LNCAP (cell line): ENCODE data around the gene CCDC92B.

Experiments used
- TF ChIP-seq, protein P1 (sequence below): fragments of 450-650 bp; IDR thresholded peaks from 2 replicates; pipeline ENCODE4 v1.5.1; 2017; ENCODE audit warnings: mild to moderate bottlenecking

CCDC92B gene

DNA sequence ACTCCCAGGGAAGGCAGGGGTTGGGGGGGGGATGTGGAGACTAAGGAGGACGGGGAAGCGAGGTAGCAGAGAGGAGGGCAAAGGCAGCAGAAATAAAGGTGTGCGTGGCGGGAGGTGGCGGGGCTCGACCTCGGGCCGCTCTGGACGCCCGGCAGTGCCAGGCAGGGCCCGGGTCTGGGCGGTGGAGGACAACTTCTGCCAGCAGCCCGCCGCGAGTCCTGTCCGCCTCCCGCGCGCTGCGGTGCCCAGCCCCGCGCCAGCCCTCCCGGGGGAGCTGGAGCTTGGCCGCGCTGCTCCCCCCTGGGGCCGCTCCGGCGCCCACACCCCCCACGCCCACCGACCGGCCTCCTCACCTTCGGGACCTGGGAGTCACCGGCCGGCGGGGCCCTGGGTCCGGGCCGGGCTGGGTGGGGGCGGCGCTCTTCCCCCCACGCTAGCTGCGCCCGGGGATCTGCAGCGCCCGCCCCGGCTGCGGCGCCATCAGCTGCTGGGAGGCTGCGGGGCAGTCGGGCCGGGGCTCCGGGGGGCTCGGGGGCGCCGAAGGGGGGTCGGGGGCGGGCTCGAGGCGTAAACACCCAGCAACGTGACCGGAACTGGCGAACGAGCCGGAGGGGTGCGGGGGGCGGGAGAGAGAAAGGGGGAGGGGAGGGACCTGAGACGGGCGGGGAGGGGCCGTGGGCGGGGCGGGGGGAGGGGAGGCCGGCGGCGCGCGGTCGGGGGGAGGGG, at the start of gene CCDC92B:
CCDC92B (minus strand) TSS at position 595 of the 726 bp plus-strand sequence. CDS start 14,507 bp downstream, outside the sequence.
- TF ChIP-seq, protein P1, sequence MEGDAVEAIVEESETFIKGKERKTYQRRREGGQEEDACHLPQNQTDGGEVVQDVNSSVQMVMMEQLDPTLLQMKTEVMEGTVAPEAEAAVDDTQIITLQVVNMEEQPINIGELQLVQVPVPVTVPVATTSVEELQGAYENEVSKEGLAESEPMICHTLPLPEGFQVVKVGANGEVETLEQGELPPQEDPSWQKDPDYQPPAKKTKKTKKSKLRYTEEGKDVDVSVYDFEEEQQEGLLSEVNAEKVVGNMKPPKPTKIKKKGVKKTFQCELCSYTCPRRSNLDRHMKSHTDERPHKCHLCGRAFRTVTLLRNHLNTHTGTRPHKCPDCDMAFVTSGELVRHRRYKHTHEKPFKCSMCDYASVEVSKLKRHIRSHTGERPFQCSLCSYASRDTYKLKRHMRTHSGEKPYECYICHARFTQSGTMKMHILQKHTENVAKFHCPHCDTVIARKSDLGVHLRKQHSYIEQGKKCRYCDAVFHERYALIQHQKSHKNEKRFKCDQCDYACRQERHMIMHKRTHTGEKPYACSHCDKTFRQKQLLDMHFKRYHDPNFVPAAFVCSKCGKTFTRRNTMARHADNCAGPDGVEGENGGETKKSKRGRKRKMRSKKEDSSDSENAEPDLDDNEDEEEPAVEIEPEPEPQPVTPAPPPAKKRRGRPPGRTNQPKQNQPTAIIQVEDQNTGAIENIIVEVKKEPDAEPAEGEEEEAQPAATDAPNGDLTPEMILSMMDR, result no peak

DNA sequence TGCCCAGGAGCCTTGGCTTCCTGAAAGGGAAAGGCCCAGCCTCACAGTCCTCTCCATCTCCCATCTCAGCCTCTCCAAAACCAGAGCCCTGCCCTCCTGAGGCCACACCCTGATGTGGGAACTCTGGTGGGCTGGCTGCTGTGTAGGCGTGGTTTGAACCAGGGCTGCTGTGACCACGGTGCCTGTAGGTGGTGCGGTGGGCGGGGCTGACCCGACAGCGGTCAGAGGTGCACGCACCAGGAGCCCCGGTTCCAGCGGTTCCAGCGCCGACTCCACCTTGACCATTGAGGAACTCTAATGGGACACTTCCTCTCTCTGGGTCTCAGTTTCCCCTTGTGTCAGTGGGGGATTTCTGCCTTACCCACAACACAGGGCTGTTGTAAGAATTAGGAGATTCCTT, 49.2 kb upstream of the CCDC92B start:
- TF ChIP-seq, protein P1, result no peak

DNA sequence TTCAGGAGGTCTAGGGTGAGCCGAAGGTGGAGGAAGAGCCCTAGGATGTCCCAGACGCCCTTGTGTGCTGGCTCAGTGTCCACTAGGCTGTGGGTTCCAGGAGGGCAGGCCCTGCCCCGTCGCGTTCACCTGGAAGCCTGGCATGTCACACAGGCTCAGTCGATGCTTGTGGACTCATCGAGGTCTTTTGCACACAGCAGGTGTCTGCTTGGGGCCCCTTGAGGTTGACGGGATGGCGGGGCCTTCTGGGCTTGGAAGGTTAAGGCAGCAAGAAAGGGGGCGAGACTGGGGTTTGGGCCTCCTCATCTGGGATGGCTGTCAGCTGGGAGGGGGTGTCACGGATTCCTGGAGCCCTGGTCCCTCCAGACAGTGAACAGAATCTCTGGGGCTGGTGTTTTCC, 48.7 kb upstream of the CCDC92B start:
- TF ChIP-seq, protein P1, result no peak

DNA sequence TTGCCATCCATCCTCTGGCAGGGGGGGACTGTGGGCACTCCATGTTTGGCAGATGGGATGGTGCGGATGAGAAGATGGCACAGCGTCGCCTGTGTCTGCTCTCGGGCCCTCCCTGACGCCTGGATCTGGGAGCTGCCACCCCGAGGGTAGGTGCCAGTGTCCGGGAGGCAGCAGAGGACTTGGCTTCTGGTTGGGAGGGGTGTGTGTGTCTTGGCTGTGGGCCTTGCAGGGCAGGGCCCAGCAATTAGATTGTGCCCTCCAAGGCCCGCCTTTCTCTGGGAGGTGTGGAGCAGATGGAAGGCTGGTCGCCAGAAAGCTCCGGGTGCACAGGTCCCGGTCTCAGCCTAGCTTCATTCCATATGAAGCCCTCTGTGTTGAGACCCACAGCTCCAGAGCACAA, 48.2 kb upstream of the CCDC92B start:
- TF ChIP-seq, protein P1, result no peak

DNA sequence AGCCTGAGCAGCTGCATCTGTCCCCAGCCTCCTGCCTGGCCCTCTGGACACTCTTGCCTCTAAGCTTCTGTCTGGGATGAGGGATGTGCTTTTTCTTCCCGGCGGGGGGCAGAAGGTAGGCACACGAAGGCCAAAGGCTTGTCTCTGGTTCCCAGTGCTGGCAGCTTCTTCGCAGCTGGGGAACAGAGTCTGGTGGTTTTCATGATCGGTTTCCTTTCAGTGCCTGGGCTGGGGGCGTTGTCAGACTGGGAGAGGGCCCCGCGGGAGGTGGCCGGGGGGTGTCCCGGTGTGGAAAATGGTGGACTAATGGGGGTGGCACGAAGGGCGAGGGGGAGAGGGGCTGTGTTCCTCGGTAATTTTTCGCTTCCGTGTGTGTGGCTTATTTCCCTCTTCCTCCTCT, 47.8 kb upstream of the CCDC92B start:
- TF ChIP-seq, protein P1, result no peak

DNA sequence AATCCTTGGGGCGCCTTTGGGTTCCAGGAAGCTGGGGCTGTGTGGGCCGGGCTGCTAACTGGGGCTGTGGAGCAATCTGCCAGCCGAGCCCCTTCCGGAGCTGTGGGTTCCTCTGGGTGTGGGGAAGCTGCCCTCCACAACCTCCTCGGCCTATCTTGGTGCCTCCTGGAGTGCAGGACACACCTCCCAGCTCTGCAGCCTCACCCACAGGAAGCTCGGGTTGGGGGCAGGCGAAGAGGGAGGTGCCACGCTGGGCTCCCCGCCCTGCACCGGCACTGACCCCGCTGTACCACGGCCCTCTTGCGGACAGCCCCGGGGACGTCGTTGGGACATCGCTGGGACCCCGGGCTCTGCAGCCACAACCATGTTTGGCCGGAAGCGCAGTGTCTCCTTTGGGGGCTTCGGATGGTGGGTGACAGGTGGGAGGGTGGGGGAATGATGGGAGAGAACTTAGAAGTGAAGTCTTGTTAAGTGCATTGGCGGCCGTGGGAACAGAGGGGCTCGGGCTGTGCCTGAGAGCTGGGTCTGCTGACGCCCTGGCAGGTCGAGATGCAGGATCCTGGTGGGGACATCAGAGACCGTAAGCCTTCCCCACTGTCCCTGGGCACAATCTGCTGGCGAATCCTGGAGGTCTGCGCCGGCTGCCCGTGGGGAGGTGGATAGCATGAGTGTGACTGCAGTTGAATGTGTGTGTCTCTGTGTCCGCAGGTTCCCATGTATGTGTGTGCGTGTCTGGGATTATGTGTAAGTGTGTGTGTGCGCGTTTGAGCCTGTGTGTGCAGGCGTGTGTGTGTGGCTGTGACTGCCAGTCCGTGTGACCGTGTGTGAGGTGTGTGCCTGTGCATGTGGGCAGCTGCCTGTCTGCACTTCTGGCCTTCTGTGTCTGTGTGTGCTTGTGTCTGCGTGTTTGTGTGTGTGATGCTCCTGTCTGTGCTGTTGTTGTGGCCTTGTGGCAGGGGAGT, 47.0 kb upstream of the CCDC92B start, which contains the start of gene RAP1GAP2:
RAP1GAP2 (plus strand) TSS at position 275 of the 962 bp plus-strand sequence; CDS start at position 365, 90 bp downstream.
- TF ChIP-seq, protein P1, result no peak

DNA sequence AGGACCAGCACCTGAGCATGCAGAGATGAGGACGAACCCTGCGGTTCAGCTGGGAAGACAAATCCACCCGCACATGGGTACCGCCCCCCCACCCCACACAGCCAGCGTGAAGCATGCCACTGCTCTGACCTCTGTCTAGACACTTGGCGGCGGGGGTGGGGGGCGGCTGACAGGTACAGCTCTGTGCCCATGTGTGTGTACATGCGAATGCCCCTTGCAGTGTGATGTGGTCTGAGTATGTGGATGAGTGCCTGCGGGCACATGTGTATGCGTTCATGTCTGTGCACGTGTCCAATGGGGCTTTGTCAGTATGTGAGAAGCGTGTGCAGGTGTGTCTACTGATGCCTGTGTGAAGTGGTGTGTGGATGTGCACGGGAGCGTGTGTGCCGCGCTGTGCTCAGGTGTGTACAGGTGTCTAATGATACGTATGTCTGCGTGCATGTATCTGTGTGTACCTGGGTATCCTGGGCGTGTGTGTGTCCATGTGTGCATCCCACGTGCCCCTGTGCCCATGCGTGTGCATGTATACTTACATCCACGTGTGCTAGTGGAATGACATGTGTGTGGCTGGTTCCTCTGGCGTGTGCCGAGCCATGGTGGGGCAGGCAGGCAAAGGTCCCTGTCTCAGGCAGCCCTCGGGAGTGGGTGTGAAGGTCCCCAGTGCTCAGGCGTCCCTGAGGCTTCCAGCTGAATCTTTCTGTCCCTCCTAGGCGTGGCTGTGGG, 46.1 kb upstream of the CCDC92B start:
- TF ChIP-seq, protein P1, result no peak
